HG02970 (cell line): ENCODE measurements around the gene SYNGAP1.

Source experiments
- ATAC-seq: cut with Tn5 transposase; IDR thresholded peaks from one replicate; pipeline ENCODE4 v1.9.1; 2021; ENCODE audit warnings: mild to moderate bottlenecking, moderate library complexity, moderate number of reproducible peaks; ENCODE audit not compliant: unreplicated experiment, low FRiP score

SYNGAP1 gene

DNA sequence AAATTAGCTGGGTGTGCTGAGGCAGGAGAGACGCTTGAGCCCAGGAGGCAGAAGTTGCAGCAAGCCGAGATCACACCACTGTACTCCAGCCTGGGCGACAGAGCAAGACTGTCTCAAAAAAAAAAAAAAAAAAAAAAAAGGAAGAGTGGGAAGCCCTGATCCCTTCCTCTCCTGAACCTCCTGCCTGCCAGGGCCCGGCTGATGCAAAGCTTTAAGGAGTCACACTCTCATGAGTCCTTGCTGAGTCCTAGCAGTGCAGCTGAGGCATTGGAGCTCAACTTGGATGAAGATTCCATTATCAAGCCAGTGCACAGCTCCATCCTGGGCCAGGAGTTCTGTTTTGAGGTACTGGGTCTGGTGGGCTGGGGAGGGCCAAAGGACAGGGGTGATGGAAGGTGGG, 15.1 kb downstream of the SYNGAP1 start:
- ATAC-seq: no peak

GRCh38 chr6:33437666-33438065, 17.8 kb downstream of the SYNGAP1 start:
- no peak for ATAC-seq

GRCh38 chr6:33438978-33439594, 19.2 kb downstream of the SYNGAP1 start:
- no peak for ATAC-seq

GRCh38 chr6:33439956-33440648, 20.2 kb downstream of the SYNGAP1 start:
- no peak for ATAC-seq

DNA sequence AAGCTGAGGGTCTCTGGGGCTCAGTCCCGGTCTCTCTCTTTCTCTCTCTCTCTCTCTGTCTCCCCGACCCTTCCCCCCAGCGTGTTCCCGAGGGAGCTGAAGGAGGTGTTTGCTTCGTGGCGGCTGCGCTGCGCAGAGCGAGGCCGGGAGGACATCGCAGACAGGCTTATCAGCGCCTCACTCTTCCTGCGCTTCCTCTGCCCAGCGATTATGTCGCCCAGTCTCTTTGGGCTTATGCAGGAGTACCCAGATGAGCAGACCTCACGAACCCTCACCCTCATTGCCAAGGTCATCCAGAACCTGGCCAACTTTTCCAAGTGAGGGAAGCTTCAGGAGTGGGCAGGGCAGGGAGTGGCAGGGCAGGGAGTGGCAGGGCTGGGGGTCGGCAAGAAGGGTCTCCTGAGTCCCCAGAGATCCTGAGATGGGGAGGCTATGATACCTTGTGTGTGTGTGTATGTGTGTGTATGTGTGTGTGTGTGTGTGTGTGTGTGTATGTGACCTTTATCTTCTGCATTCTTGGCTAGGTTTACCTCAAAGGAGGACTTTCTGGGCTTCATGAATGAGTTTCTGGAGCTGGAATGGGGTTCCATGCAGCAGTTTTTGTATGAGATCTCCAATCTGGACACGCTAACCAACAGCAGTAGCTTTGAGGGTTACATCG, 20.9 kb downstream of the SYNGAP1 start:
- no peak for ATAC-seq

GRCh38 chr6:33441457-33441856, 21.6 kb downstream of the SYNGAP1 start:
- no peak for ATAC-seq

- no peak for ATAC-seq
Observed at GRCh38 chr6:33442283-33442682, 22.4 kb downstream of the SYNGAP1 start.

DNA sequence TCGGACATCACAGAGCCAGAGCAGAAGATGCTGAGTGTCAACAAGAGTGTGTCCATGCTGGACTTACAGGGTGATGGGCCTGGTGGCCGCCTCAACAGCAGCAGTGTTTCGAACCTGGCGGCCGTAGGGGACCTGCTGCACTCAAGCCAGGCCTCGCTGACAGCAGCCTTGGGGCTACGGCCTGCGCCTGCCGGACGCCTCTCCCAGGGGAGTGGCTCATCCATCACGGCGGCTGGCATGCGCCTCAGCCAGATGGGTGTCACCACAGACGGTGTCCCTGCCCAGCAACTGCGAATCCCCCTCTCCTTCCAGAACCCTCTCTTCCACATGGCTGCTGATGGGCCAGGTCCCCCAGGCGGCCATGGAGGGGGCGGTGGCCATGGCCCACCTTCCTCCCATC, 23.2 kb downstream of the SYNGAP1 start:
- no peak for ATAC-seq

DNA sequence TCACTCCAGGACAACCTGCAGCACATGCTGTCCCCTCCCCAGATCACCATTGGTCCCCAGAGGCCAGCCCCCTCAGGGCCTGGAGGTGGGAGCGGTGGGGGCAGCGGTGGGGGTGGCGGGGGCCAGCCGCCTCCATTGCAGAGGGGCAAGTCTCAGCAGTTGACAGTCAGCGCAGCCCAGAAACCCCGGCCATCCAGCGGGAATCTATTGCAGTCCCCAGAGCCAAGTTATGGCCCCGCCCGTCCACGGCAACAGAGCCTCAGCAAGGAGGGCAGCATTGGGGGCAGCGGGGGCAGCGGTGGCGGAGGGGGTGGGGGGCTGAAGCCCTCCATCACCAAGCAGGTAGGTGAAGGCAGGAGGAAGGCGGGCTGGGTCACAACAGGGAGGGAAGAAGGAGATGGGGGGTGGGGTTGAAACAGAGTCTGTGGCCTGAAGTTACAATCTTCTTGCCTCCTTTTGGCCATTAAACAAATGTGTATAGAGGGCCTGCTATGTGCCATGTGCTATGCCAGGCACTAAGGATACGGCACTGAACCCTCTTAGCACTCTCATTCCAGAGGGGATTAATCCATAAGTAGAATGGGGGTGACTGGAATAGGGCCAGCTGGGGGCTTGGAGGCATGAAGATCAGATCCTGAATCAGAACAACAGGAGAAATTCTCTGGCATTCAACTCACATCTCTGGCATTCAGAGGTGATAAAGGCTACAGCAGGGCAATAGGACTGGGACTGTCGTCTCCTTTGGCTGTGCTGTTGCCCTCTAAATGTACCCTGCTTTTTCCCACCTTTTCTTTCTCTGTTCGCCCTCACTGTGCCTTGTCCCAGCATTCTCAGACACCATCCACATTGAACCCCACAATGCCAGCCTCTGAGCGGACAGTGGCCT, 24.0 kb downstream of the SYNGAP1 start:
- no peak for ATAC-seq

DNA sequence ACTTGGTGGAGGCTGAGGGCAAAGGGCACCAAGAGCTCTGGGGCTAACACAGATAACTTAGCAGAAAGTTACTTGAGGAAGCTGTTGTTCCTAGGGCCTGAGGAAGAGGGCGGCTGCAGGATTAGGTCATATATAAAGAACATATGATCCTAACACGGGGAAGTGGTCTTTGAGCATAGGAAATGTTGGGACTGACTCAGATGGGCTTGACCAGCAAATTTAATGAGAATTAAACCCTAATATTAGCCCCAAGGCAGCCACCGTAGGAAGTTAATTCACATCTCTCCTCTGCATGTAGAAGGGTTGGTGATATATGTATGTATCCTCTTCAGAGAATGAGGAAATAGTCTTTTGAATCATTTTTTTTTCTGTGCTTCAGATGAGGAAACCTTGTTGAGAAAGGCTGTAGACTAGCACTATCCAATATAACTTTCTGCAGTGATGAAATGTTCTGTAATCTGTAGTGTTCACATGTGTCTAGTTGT, 25.3 kb downstream of the SYNGAP1 start:
- no peak for ATAC-seq

DNA sequence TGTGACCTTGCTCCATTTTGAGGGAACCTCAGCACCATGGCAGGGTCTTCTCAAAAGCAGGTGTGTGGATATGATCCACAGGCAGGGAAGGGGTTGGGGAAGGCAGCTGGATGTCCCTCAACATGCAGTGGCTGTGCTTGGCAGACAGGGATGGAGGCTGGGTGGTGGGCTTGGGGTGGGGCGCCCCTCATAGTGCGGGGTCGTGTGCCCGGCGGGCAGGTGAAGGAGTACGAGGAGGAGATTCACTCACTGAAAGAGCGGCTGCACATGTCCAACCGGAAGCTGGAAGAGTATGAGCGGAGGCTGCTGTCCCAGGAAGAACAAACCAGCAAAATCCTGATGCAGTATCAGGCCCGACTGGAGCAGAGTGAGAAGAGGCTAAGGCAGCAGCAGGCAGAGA, 26.5 kb downstream of the SYNGAP1 start:
- no peak for ATAC-seq

- ATAC-seq: no peak
Observed at GRCh38 chr6:33450434-33450833, 30.6 kb downstream of the SYNGAP1 start.

GRCh38 chr6:33451606-33452005, 31.7 kb downstream of the SYNGAP1 start:
- no peak for ATAC-seq

GRCh38 chr6:33452496-33452895, 32.6 kb downstream of the SYNGAP1 start:
- ATAC-seq: no peak

DNA sequence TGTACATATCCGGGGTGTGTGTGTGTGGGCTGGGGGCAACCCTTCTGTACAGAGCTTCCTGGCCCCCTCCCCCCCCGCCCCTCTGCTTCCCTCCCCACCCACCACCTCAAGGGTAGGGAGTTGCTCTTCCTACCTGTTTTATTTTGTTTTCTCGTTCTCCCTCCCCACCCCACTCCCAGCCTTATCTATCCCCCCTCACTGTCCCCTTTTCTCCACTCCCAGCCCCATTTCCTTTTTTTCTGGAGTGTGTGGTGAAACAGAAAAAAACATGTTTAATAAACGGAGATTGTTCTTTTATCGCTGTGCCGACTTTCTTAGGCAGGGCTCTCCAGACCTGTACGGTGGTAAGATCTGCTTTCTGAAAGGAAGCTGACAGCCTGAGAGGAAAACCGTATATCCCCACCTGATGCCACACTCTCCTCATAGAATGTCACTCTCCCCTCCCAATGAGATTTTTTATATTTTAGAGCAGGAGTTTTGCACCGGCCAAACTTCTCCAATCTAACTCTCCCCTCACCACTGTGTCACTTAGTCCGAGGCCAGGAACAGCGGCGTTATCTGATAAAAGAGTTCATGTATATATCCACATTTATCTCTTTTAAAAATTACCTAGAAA, 33.6 kb downstream of the SYNGAP1 start:
- ATAC-seq: no peak

DNA sequence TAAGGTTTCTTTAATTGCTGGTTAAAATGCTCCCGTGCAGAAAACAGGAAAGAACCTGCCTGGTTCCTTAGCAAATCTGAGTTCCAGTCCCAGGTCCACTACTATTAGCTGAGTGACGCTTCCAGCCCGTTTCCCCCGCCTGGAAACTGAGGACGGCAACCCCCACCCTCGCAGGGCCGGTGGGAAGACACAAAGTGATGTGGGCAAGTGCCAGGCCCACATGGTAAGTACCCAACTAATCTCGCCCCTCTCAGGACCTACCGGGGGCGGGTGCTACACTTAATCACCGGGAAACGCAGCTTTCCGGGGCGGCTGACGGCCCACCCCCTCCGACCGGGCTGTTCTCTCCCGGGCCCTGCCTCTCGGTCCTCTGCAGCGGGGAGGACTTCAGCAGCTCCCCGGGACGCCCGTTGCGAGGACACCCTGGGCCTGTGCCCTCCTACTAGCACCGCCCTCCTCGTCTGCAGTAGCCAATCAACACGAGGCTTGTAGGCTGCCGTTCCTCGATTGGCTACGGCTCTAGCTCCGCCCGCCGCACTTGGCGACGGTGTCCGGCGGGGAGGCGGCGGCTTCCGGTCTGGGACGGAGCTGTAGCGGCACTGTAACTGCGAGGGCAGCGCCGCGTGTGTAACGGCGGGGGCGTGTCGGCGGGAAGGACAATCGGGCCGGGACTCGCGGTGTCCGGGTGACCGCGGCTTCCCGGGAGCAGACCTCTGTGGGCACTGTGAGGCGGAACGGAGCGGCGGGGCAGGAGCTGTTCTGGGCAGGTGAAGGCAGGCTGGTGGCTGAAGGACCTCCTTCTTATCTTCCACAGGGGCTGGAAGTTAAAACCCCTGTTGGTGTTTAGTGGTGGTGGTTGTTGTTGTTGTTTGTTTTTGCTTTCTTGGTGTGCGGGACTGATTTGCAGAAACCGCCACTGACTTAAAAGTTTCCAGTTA, 34.4 kb downstream of the SYNGAP1 start, which contains the start of gene ZBTB9:
ZBTB9 (plus strand) TSS at position 568 of the 938 bp plus-strand sequence. CDS start 525 bp downstream, outside the sequence.
- peak; percentile 93 for ATAC-seq

GRCh38 chr6:33455051-33455450, 35.2 kb downstream of the SYNGAP1 start:
- ATAC-seq: no peak

GRCh38 chr6:33456156-33456555, 36.3 kb downstream of the SYNGAP1 start:
- no peak for ATAC-seq

DNA sequence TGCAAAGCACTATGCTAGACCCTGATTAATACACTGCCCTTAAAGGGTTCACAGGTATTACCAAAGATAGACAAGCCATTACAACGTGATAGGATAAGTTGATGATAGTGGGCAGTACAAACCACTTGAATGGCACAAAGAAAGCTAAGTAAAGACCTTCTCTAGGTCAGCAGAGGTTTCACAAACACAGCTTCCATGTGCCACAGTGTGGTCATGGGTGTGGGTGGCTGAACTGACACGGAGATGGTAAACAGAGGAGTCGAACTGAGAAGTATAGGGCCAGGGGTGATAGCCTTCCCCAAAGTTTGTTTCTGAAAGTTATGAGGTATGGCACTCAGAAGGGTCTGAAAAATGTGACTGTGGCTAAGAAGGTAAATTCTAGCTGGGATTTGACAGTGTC, 38.8 kb downstream of the SYNGAP1 start:
- ATAC-seq: no peak
